Astrocyte of the spinal cord (primary cell): ENCODE measurements around the gene RNF130.
A peak's percentile ranks its signal among the peaks of the same experiment; 100 is the strongest.
"Not testable (repeated sequence)": the region's sequence is repeated elsewhere in the genome, so short reads cannot be mapped to it uniquely, and the experiment has no call there.

Source experiments
- DNase-seq: peaks from one replicate; pipeline ENCODE4 v3.0.0; 2011; ENCODE audit warnings: low read depth, low spot score
- H3K4me3 ChIP-seq: 2 replicates; pipeline ENCODE4 v1.5.1; 2011; ENCODE audit warnings: low read depth, mild to moderate bottlenecking, low read length, moderate library complexity
- CTCF ChIP-seq: IDR thresholded peaks from 2 replicates; pipeline ENCODE4 v1.5.1; 2012; ENCODE audit warnings: low read depth, mild to moderate bottlenecking, low read length, inconsistent platforms
- in situ Hi-C: cut with HindIII; loops from 2 replicates; pipeline ENCODE4 v1.10.0; 2017; ENCODE audit warnings: low sequenced_read_pairs

Gene RNF130

GRCh38 chr5:180093651-180094382 lies 22.3 kb upstream of the RNF130 start:
- no peak overlapping the region for H3K4me3 ChIP-seq
- DNase-seq, result no peak
- in situ Hi-C loops, result no loop called here
- no peak for TF ChIP-seq CTCF

- no peak for TF ChIP-seq CTCF
- no peak overlapping the region for H3K4me3 ChIP-seq
- in situ Hi-C loops, result no loop called here
These were observed 21.7 kb upstream of the RNF130 start for GRCh38 chr5:180093241-180093640.

GRCh38 chr5:180090769-180091546 lies 19.4 kb upstream of the RNF130 start:
- DNase-seq, result peak; percentile 38
- TF ChIP-seq CTCF, result peak; percentile 50
- peak overlapping the region; percentile 18 for H3K4me3 ChIP-seq
- in situ Hi-C loops, result no loop called here

More at GRCh38 chr5:180093241-180093640, 21.7 kb upstream of the RNF130 start:
- DNase-seq, result no peak

GRCh38 chr5:180090098-180090768 lies 18.7 kb upstream of the RNF130 start:
- in situ Hi-C loops, result no loop called here
- H3K4me3 ChIP-seq, result peak overlapping the region; percentile 56
- DNase-seq, result peak; percentile 56
- TF ChIP-seq CTCF, result peak; percentile 78

GRCh38 chr5:180089628-180090027 lies 18.1 kb upstream of the RNF130 start:
- peak overlapping the region; percentile 56 for H3K4me3 ChIP-seq
- DNase-seq, in situ Hi-C loops: not testable (repeated sequence)

GRCh38 chr5:180088561-180088960 lies 17.0 kb upstream of the RNF130 start:
- DNase-seq, result no peak
- in situ Hi-C loops, result no loop called here
- no peak for TF ChIP-seq CTCF
- no peak overlapping the region for H3K4me3 ChIP-seq
